GM21526 (cell line): ENCODE data around the gene YWHAQ.

ENCODE experiments used
- ATAC-seq: cut with Tn5 transposase; IDR thresholded peaks from one replicate; pipeline ENCODE4 v1.9.1; 2021; ENCODE audit warnings: moderate library complexity; ENCODE audit not compliant: unreplicated experiment, low FRiP score

Gene YWHAQ

GRCh38 chr2:9656270-9656766 lies 25.5 kb upstream of the YWHAQ start:
- ATAC-seq, result peak; percentile 77

GRCh38 chr2:9655441-9656269 lies 24.9 kb upstream of the YWHAQ start:
- ATAC-seq, result no peak

DNA sequence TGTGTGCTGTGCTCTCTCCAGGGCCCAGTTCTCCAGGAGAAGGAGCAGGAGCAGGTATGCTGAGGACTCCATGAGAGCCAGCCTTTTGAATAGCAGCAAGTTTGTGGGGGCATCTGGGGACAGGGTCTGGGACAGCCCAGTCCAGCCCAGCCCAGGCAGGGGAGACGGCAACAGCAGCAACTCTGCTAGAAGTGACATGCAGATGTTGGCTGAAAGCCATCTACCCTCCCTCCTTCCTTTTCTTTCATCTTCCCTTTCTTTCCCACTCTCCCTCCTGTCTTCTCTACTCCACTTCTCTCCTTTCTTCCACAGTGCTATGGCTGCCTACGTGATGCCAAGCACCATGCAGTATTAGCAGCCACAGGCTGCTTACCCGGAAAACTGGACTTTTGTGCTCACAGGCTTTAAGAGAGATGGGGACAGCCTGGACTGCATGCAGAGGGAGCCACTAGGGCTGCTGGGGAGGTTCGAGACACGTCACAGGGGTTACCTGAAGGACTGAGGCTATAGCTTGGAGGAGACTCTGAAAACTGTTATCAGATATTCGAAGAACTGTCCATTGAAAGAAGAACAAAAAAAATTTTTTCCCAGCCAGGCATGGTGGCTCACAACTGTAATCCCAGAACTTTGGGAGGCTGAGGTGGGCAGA lies 23.8 kb upstream of the YWHAQ start:
- no peak for ATAC-seq

DNA sequence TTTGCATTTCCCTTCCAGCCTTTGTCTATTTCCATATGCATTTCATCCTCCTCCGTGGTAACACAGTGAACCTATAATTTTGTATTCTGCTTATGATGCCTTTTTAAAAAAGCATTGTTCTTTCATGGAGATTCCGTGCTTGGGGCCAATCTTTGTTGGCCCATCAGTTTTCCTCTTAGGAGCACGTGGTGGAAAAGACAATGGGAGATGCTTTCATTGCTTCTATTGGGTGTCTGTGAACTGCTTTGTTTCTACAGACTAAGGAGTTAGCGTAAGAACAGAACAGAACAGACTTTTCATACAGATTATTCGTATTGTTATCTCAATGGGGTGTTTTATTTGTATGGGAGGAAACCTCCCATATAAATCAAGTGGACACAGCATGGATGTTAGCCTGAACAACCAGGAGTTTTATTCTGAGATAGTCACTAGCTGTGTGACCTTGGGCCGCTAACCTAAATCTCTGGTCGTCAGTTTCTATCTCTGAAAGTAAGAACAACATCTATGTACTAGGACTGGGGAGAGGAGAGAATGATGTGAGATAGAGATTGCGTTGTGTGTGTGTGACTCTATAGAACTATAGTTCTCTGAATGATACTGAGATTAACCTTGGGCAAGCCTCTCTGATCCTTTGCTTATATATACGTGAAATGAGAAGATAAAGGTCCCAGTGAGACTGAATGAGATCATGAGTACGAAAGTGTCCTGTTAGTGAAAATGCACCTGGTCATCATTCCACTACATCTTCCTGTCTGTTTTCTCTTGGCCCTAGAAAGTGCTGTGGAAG lies 22.9 kb upstream of the YWHAQ start:
- no peak for ATAC-seq

DNA sequence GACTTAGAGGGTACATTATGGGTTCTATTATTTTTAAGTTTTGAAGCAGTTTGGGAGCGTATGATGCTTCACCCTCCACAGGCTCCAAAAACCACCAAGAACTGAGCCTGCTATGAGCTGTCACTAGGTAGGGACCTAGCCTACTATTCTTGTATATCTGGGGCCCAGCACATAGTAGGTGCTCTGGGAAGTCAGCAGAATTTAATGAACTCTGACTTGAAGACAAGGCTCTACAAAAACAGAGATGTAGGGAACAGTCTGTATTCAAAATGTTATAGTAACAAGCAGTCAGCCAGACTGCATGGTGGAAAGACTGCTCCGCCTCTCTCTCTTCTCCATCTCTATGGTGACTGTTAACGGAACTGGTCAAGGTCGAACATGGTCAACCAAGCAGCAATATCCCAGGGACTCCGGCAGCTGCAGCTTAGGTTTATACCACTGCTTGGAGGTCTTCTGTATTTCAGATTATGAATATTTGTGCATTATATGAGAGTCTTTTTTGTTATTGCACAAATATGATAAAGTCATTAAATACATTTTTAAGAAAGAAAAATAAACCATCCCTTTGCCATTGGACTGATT lies 22.2 kb upstream of the YWHAQ start:
- ATAC-seq, result no peak

- ATAC-seq, result no peak
Observed at GRCh38 chr2:9652267-9652666, 21.5 kb upstream of the YWHAQ start.

DNA sequence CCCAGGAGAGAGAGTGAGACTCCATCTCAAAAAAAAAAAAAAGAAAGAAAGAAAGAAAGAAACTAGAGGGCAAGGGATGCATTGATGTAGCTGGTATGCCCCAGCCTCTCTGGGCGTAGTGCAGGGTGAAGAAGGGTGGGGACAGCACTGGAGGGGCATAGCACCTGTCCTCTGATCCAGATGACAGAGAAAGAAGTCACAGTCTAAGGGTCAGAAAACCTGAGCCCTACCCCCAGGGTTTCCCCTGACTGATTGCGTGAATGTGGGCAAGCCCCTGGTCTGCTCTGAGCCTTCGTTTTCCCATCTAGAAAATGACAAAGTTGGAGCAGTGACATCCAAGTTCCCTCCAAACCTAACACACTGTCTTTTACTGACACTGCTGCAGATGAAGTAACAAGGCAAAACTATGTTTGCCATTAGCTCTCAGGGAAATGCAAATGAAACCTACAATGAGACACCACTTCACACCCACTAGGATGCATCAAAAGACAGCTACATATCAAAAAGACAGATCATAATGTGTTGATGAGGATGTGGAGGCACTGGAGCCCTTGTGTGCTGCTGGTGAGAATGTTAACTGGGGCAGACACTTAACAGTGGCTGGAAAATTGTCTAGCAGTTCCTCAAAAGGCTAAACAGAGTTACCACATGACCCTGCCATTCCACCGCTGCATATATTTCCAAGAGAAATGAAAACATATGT lies 19.5 kb upstream of the YWHAQ start:
- ATAC-seq, result no peak

DNA sequence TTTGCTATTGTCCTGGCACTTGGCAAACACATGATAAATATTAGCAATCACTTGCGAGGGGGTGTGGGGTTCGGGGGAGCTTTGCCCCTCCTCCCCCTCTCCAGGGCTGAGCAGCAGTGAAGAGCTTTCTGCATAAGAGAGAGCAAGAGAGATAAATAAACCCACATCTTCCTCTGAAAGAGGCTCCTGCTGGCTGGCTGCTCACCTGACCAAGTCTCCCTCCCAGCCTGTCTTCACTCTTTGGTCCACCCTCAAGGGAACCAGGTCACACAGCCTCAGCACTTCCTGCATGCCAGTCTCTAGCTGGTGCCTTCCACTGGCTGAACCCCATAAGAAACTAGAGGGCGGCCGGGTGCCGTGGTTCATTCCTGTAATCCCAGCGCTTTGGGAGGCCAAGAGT lies 18.5 kb upstream of the YWHAQ start:
- ATAC-seq, result no peak

DNA sequence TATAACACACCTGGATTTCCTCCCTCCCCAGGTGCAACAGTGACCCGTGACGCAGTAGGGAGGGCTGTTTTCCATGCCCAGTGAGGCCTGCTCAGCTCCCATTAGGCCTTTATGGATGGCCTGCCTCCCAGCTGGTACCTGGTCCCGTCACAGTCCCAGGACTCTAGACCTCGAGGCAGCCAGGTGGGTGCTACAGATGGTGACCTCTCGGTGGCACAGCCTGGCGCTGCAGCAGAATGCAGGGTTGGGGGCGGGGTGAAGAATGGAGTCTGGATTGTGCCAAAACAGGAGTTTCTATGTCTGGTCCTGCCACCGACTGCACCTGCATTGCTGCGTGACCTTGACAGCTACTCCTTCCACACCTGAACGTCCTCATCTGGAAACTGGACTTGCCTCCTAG lies 18.0 kb upstream of the YWHAQ start:
- ATAC-seq, result no peak

DNA sequence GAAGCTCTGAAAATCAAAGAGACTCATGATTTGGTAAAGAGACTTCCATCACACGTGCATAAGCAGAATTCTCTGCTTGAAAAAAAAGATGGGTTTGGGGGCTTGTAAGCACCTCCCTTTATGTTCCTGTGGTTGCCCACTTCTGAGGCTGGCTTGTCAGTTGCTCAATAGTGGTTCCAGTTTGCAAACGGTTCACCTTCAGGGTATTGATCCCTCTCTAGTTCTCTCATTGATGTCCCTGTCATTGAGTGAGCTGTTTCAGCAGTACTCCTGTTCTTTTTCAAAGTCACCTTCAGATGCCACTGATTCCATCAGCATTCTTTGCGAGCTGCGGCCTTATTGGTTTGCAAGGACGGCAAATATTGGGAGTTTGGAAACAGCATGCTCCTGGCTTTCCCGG lies 17.1 kb upstream of the YWHAQ start:
- ATAC-seq, result no peak

DNA sequence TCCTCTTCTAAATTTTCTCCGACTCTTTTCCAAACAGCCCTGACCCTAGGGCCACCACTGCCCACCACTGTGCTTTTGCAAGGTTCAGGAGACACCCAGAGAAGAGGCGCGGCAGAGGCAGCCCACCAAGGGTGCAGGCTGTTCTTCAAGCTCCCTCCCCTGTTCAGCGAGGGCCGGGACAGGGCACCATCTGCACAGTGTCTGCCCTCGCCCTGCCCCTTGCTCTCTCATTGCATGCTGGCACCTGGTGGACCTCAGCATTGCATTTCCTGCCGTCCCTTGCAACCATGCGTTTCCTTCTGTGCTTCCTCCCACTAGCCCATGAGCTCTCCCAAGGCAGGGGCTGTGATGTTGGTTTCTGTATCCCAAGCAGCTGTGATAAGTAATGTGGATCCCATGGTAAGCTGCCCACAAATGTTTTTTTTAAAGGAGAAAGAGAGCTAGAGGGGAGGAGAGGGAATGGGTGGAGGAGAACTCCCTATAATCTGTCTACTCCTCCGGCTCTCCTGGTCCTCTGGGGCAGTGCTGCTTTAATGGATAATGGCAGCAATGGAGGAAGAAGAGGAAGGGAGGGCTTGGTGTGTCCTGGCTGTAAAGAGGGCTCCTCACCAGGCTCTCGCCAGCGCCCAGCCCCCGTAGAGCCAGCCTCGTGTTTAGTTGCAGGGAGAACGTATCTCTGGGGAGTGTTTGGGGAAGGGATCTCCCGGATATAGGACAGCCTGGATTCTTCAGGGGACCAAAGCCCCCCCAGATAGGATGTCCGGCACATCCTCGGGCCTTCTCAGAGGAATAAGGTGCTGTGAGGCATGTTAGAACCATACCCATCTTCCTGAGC lies 15.6 kb upstream of the YWHAQ start:
- ATAC-seq, result no peak

GRCh38 chr2:9644603-9645002 lies 13.8 kb upstream of the YWHAQ start:
- no peak for ATAC-seq

DNA sequence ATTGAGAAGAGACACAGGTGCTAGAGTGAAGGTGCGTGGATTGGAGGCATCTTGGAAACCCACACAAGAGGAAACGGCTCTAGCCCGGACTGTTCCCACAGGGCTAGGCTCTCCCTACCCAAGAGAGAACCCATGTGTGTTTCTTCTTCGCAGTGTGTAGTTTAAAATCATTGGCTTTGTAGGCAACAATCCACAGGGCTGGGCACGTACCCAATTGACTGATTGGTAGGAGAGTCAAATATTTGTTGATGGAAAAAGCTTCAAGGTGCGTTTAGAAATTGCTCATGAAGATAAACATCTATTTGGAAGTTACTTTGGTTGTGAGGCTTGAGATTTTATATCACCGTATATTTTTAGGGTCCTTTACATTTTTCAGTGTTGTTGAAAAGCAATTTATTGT lies 13.2 kb upstream of the YWHAQ start:
- ATAC-seq, result no peak

DNA sequence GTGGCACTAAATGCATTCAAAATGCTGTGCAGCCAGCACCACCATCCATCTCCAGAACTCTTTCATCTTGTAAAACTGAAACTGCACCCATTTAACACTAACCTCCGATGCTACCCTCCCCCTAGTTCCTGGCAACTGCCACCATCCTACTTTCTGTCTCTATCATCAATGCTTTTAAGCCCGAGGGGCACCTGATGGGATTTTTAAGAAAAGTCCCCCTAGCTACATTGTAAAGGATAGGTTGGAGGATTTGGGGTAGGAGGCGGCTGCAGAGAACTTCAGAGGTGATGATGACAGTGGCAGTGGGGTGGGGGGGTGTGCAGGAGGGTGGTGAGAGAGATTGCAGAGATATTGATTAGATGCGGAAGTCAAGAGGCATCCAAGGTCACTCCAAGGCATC lies 10.8 kb upstream of the YWHAQ start:
- ATAC-seq, result no peak

DNA sequence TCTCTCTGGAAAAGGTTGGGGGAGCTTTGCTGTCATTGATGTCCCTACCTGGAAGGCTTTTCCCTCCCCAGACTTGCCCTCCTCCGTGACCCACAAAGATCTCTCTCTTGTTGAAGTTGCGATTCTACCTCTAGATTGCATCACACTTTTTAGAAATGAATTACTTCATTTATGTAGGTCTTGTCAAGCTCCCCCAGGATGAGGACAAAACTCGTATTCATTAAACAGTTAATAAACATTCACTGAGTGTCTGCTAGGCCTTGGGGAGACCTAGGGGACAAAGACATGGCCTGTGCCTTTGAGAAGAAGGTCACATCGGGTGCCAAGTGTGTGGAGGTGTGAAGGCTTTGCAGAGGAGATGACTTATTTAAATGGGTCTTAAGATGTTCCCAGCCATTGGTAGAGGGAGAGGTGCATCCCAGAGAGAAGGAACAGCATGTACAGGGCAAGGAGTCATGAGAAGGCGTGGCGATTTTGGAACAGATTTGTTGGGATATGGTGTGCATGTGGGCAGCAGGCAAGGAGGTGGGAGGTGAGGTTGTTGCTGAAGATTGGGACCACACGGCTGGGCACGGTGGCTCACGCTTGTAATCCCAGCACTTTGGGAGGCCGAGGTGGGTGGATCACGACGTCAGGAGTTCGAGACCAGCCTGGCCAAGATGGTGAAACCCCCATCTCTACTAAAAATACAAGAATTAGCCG lies 9.8 kb upstream of the YWHAQ start:
- ATAC-seq, result no peak

DNA sequence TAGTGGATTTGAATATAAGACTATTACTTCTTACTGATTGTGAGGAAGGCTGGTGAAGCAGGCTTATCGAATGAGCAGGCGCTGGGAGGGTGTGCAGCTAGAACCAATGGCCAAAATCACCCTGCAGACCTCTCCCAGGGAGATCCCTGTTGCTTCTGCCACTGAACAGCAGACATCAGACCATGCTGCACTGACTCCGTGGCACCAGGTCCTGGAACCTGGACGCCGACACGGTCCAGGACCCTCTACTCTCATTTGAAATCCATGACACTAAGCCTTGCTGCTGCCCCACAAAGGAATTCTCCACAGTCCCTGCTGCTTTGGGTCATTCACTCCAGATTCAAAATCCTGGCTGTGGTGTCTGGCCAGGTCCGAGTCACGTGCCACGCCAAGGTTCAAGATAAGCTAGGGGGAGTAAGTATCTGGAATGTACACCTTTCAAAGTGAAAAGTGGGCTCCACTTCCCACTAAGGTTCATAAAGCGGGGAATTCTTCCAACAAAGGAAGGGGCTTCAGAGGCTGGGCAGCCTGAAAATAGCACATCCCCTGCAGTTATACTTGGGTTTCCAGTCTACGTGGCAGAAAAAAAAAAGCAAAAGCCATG lies 9.0 kb upstream of the YWHAQ start:
- no peak for ATAC-seq

GRCh38 chr2:9639000-9639602 lies 8.3 kb upstream of the YWHAQ start:
- no peak for ATAC-seq

- ATAC-seq, result no peak
Observed at GRCh38 chr2:9638532-9638931, 7.7 kb upstream of the YWHAQ start.
